ENCODE results near the gene MACROD2.

DNA sequence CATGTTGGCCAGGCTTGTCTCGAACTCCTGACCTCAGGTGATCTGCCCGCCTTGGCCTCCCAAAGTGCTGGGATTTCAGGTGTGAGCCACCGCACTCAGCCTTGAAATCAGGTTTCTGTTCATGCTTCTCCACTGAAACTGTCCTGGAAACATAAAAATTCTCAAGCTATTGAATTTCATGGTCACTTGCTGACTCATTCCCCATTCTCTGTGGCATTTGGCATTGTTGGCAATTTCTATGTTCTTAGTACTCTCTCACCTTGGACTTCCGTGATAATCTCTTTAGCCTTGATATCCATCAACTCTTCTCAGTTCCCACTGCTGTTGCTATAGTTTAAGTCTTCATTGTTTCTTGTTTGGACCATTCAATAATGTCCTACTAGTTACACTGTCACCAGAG is 11.1 kb upstream of the MACROD2 start:
- TF ChIP-seq EZH2 (IDR thresholded peaks at IDR 0.05; ENCODE audit: borderline replicate concordance, low read length) = no peak
- TF ChIP-seq, protein P1, sequence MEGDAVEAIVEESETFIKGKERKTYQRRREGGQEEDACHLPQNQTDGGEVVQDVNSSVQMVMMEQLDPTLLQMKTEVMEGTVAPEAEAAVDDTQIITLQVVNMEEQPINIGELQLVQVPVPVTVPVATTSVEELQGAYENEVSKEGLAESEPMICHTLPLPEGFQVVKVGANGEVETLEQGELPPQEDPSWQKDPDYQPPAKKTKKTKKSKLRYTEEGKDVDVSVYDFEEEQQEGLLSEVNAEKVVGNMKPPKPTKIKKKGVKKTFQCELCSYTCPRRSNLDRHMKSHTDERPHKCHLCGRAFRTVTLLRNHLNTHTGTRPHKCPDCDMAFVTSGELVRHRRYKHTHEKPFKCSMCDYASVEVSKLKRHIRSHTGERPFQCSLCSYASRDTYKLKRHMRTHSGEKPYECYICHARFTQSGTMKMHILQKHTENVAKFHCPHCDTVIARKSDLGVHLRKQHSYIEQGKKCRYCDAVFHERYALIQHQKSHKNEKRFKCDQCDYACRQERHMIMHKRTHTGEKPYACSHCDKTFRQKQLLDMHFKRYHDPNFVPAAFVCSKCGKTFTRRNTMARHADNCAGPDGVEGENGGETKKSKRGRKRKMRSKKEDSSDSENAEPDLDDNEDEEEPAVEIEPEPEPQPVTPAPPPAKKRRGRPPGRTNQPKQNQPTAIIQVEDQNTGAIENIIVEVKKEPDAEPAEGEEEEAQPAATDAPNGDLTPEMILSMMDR (conservative IDR thresholded peaks at IDR 0.05 in 1 of 2, IDR thresholded peaks at IDR 0.05 in 1 of 2; ENCODE audit: extremely low read depth in 1 of 2, insufficient read depth in 1 of 2, low read depth in 1 of 2, low read length in 2 of 2) = no peak

All from mammary epithelial cell (primary cell).